Panc1 (cell line): Measurements from ENCODE around the gene DDX4. TPM values are rescaled to one million over a fixed set of nuclear protein-coding genes. Genes with fewer than 3 reads are reported as not detected.

Source experiments
- ATAC-seq: fragments of 200-7000 bp; cut with Tn5 transposase; 2 replicates; pipeline ENCODE4 v1.9.1; 2020; ENCODE audit warnings: mild to moderate bottlenecking, moderate library complexity
- BruUV-seq: library from RNA; stranded (reverse); fragments of 400-500 nt; replicated peaks from 2 replicates; lab custom pipeline; 2021; lab: Mats Ljungman, UMichigan
- CTCF ChIA-PET: fragments of 300-600 bp; sonication (Branson Sonifier 250); formaldehyde crosslinking; loops from one replicate; lab custom pipeline; 2022; ENCODE audit warnings: antibody characterized with exemption; lab: Charles Lee
- POLR2A ChIA-PET: fragments of 300-600 bp; sonication (Branson Sonifier 250); formaldehyde crosslinking; loops from one replicate; lab custom pipeline; 2022; ENCODE audit warnings: antibody characterized with exemption; lab: Charles Lee
- DNase-seq: peaks from one replicate; pipeline ENCODE4 v3.0.0-alpha.2; 2010; ENCODE audit warnings: low read depth, low spot score
- H3K27ac ChIP-seq: 2 replicates; pipeline ENCODE4 v1.5.1; 2011; ENCODE audit warnings: mild to moderate bottlenecking, low read length, inconsistent platforms
- H3K27me3 ChIP-seq: fragments of 200-500 bp; sonication (Bioruptor generic); 2 replicates; pipeline ENCODE4 v1.6.0; 2014; ENCODE audit warnings: low read length, inconsistent platforms; ENCODE audit not compliant: control insufficient read depth, insufficient read depth
- H3K36me3 ChIP-seq: fragments of 200-500 bp; sonication (Bioruptor generic); 2 replicates; pipeline ENCODE4 v1.5.1; 2014; ENCODE audit warnings: inconsistent platforms, mild to moderate bottlenecking, low read length, moderate library complexity; ENCODE audit not compliant: control insufficient read depth, insufficient read depth
- H3K4me1 ChIP-seq: 2 replicates; pipeline ENCODE4 v1.5.1; 2011; ENCODE audit warnings: inconsistent platforms, mild to moderate bottlenecking, low read length, moderate library complexity; ENCODE audit not compliant: control insufficient read depth, insufficient read depth
- H3K4me3 ChIP-seq, 2 experiments: 2 replicates each; pipeline ENCODE4 v1.5.1; 2011 to 2012; ENCODE audit warnings: low read depth in 2 of 2, low read length in 2 of 2, mild to moderate bottlenecking in 2 of 2, inconsistent platforms in 1 of 2, moderate library complexity in 1 of 2
- H3K9me3 ChIP-seq: fragments of 200-500 bp; sonication (Bioruptor generic); 2 replicates; pipeline ENCODE4 v1.5.1; 2014; ENCODE audit warnings: low read depth, mild to moderate bottlenecking, inconsistent platforms, low read length, moderate library complexity; ENCODE audit not compliant: control insufficient read depth, insufficient read depth
- CTCF ChIP-seq: fragments of 450-650 bp; IDR thresholded peaks from 2 replicates; pipeline ENCODE4 v1.5.1; 2017; ENCODE audit warnings: mild to moderate bottlenecking
- POLR2AphosphoS5 ChIP-seq: IDR thresholded peaks from 2 replicates; pipeline ENCODE4 v1.6.1; 2012; ENCODE audit warnings: mild to moderate bottlenecking, low read depth, low read length, moderate library complexity
- REST ChIP-seq, 2 experiments: IDR thresholded peaks; 2 replicates each; pipeline ENCODE4 v1.6.1; 2011 to 2012; ENCODE audit warnings: low read depth in 2 of 2, control low read depth in 1 of 2, low read length in 1 of 2, mild to moderate bottlenecking in 1 of 2, moderate library complexity in 1 of 2; ENCODE audit not compliant: insufficient read depth in 1 of 2
- SIN3A ChIP-seq: IDR thresholded peaks from 2 replicates; pipeline ENCODE4 v1.6.1; 2012; ENCODE audit warnings: low read depth, mild to moderate bottlenecking, low read length, moderate library complexity, borderline replicate concordance; ENCODE audit not compliant: insufficient read depth
- TCF7L2 ChIP-seq: IDR thresholded peaks from 2 replicates; pipeline ENCODE4 v1.6.1; 2011; ENCODE audit warnings: mild to moderate bottlenecking, low read depth, low read length, inconsistent platforms
- in situ Hi-C: cut with HindIII; loops from 2 replicates; pipeline ENCODE4 v1.10.0; 2016; ENCODE audit warnings: low sequenced_read_pairs, low pct_unique_long_range_greater_than_20kb
- intact Hi-C: fragments of 100-400 bp; cut with micrococcal nuclease; formaldehyde crosslinking; loops from one replicate; pipeline ENCODE4 v1.10.0; 2022; ENCODE audit not compliant: unreplicated experiment
- total RNA-seq: library from RNA; stranded (reverse); gene quantifications from one replicate; pipeline ENCODE4 v1.2.1, GENCODE V29; 2021; ENCODE audit not compliant: unreplicated experiment

DDX4 gene
- total RNA-seq, 1 experiment from 2014 or later = not detected

GRCh38 chr5:55852503-55852902 lies 114.6 kb downstream of the DDX4 start:
- BruUV-seq = no TSS peak

GRCh38 chr5:55853041-55853670 lies 115.3 kb downstream of the DDX4 start:
- ChIA-PET CTCF (no interaction called here), POLR2A (no interaction called here)
- no TSS peak for BruUV-seq
- peaks cover 10% of the 10 kb centered on the region; the same call in 1 of the 2 replicates for H3K4me1 ChIP-seq
- no peak for TF ChIP-seq SIN3A
- TF ChIP-seq POLR2AphosphoS5 = no peak
- no peak for TF ChIP-seq CTCF
- TF ChIP-seq TCF7L2 = no peak
- no peak for TF ChIP-seq REST (IDR thresholded peaks at IDR 0.05; ENCODE audit: insufficient read depth in 1 of 2, low read depth in 2 of 2, low read length in 1 of 2)
- H3K27ac ChIP-seq = peak overlapping the region; percentile 10; the same call in 1 of the 2 replicates
- H3K4me3 ChIP-seq = 0 out of 4 replicates have a peak overlapping the region, but pooled peaks of 1 of the 2 experiments have one; percentile 16
- intact Hi-C loops = no loop called here
- H3K36me3 ChIP-seq = no peaks in the 10 kb centered on the region
- no peaks in the 10 kb centered on the region for H3K27me3 ChIP-seq
- ATAC-seq (no peak), DNase-seq (no peak)
- H3K9me3 ChIP-seq = no peaks in the 10 kb centered on the region
- in situ Hi-C loops = no loop called here

More at GRCh38 chr5:55852503-55852902, 114.6 kb downstream of the DDX4 start:
- DNase-seq (no peak), ATAC-seq (no peak)
- no peaks in the 10 kb centered on the region for H3K27me3 ChIP-seq
- no peak for TF ChIP-seq SIN3A
- no peak for TF ChIP-seq CTCF
- TF ChIP-seq POLR2AphosphoS5 = no peak
- H3K4me1 ChIP-seq = peaks cover 10% of the 10 kb centered on the region; the same call in 1 of the 2 replicates
- H3K9me3 ChIP-seq = no peaks in the 10 kb centered on the region
- H3K27ac ChIP-seq = no peak overlapping the region
- no peaks in the 10 kb centered on the region for H3K36me3 ChIP-seq
- in situ Hi-C loops = no loop called here
- ChIA-PET CTCF (no interaction called here), POLR2A (no interaction called here)
- intact Hi-C loops = no loop called here
- H3K4me3 ChIP-seq = no peak overlapping the region
